Measurements from ENCODE around the gene FBXO27.

Gene FBXO27

GRCh38 chr19:39024875-39025641, 7.3 kb downstream of the FBXO27 start:
- no peaks in the 10 kb centered on the region for H3K36me3 ChIP-seq (ENCODE audit: insufficient read depth, low read length)
- no peaks in the 10 kb centered on the region for H3K79me2 ChIP-seq (ENCODE audit: insufficient read depth, low read length)
- no peak overlapping the region for H3K9ac ChIP-seq (ENCODE audit: low read length)
- H3F3A ChIP-seq (ENCODE audit: insufficient read depth, low read length): no peaks in the 10 kb centered on the region
- no peak overlapping the region for H3K27ac ChIP-seq (ENCODE audit: low read depth, low read length, poor library complexity, severe bottlenecking)
- H2AFZ ChIP-seq (ENCODE audit: low read length): no peak overlapping the region
- H3K4me1 ChIP-seq (ENCODE audit: insufficient read depth, low read length, severe bottlenecking): no peaks in the 10 kb centered on the region
- H3K4me3 ChIP-seq (ENCODE audit: low read depth, low read length, poor library complexity, severe bottlenecking): no peak overlapping the region
- TF ChIP-seq EZH2 (IDR thresholded peaks at IDR 0.05; ENCODE audit: borderline replicate concordance, low read length) (no peak), CTCF (IDR thresholded peaks at IDR 0.05; ENCODE audit: low read length) (no peak)
- H4K20me1 ChIP-seq (ENCODE audit: insufficient read depth, low read length): no peaks in the 10 kb centered on the region
- H3K9me2 ChIP-seq (ENCODE audit: low read depth, low read length): no peaks in the 10 kb centered on the region
- H3K27me3 ChIP-seq (ENCODE audit: insufficient read depth, low read length): no peaks in the 10 kb centered on the region; the same call in 1 of the 2 replicates
- H3K9me3 ChIP-seq (ENCODE audit: low read length): no peaks in the 10 kb centered on the region
- no peak overlapping the region for H3K4me2 ChIP-seq (ENCODE audit: low read length)

GRCh38 chr19:39021063-39021462, 11.3 kb downstream of the FBXO27 start:
- Histone ChIP-seq H3K9ac (ENCODE audit: low read length) (no peak overlapping the region), H3K79me2 (ENCODE audit: insufficient read depth, low read length) (no peaks in the 10 kb centered on the region), H3K9me3 (ENCODE audit: low read length) (no peaks in the 10 kb centered on the region)

GRCh38 chr19:39017646-39018045, 14.7 kb downstream of the FBXO27 start:
- H4K20me1 ChIP-seq (ENCODE audit: insufficient read depth, low read length): no peaks in the 10 kb centered on the region

More at GRCh38 chr19:39021063-39021462, 11.3 kb downstream of the FBXO27 start:
- Histone ChIP-seq H3K4me1 (ENCODE audit: insufficient read depth, low read length, severe bottlenecking) (no peaks in the 10 kb centered on the region), H3K9me2 (ENCODE audit: low read depth, low read length) (no peaks in the 10 kb centered on the region), H3K36me3 (ENCODE audit: insufficient read depth, low read length) (no peaks in the 10 kb centered on the region), H3K27ac (ENCODE audit: low read depth, low read length, poor library complexity, severe bottlenecking) (no peak overlapping the region), H3K27me3 (ENCODE audit: insufficient read depth, low read length) (no peaks in the 10 kb centered on the region; the same call in 1 of the 2 replicates), H4K20me1 (ENCODE audit: insufficient read depth, low read length) (no peaks in the 10 kb centered on the region), H3K4me3 (ENCODE audit: low read depth, low read length, poor library complexity, severe bottlenecking) (no peak overlapping the region), H3K4me2 (ENCODE audit: low read length) (no peak overlapping the region), H3F3A (ENCODE audit: insufficient read depth, low read length) (no peaks in the 10 kb centered on the region), H2AFZ (ENCODE audit: low read length) (no peak overlapping the region)
- TF ChIP-seq CTCF (IDR thresholded peaks at IDR 0.05; ENCODE audit: low read length): no peak
- TF ChIP-seq EZH2 (IDR thresholded peaks at IDR 0.05; ENCODE audit: borderline replicate concordance, low read length): no peak

More at GRCh38 chr19:39017646-39018045, 14.7 kb downstream of the FBXO27 start:
- Histone ChIP-seq H2AFZ (ENCODE audit: low read length) (no peak overlapping the region), H3K36me3 (ENCODE audit: insufficient read depth, low read length) (no peaks in the 10 kb centered on the region), H3F3A (ENCODE audit: insufficient read depth, low read length) (no peaks in the 10 kb centered on the region), H3K27me3 (ENCODE audit: insufficient read depth, low read length) (no peaks in the 10 kb centered on the region), H3K27ac (ENCODE audit: low read depth, low read length, poor library complexity, severe bottlenecking) (no peak overlapping the region), H3K9me3 (ENCODE audit: low read length) (no peaks in the 10 kb centered on the region), H3K4me1 (ENCODE audit: insufficient read depth, low read length, severe bottlenecking) (no peaks in the 10 kb centered on the region), H3K9me2 (ENCODE audit: low read depth, low read length) (no peaks in the 10 kb centered on the region), H3K4me2 (ENCODE audit: low read length) (no peak overlapping the region), H3K79me2 (ENCODE audit: insufficient read depth, low read length) (no peaks in the 10 kb centered on the region), H3K9ac (ENCODE audit: low read length) (no peak overlapping the region), H3K4me3 (ENCODE audit: low read depth, low read length, poor library complexity, severe bottlenecking) (no peak overlapping the region)
- TF ChIP-seq CTCF (IDR thresholded peaks at IDR 0.05; ENCODE audit: low read length) (no peak), EZH2 (IDR thresholded peaks at IDR 0.05; ENCODE audit: borderline replicate concordance, low read length) (no peak)
